Measurements from ENCODE around the gene RPRD1A.

DNA sequence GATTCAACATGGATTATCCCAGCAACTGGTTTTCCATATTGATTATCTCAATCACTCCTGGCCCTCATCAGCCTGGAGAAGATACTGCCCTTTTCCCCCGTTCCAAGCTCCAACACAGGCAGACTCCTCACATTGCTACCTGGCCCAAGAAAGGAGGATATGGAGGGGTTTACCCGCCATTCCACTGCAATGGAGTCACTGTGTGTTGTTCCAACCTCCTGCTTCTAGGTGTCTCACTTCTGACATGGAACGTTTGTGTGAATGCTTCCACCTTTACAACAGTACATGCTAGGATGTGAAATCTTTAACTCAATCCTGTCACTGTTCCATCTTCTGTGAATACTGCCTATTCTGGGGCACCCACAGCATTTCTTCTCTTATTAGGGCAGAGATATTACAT is 58.1 kb downstream of the RPRD1A start:
- TF ChIP-seq CTCF (IDR thresholded peaks at IDR 0.05) (no peak), POLR2A (IDR thresholded peaks at IDR 0.05) (no peak), POLR2AphosphoS5 (IDR thresholded peaks at IDR 0.05) (no peak)

Measured in breast epithelium (tissue), 3 donors.